ENCODE measurements around the gene MYMK. TPM values are rescaled to one million over a fixed set of nuclear protein-coding genes. Genes with fewer than 3 reads are reported as not detected.

Gene MYMK
- total and polyA plus RNA-seq, 2 of the 8 experiments (the other 6 are each of a cell fraction or from before 2014, with no cell fraction given): not detected

DNA sequence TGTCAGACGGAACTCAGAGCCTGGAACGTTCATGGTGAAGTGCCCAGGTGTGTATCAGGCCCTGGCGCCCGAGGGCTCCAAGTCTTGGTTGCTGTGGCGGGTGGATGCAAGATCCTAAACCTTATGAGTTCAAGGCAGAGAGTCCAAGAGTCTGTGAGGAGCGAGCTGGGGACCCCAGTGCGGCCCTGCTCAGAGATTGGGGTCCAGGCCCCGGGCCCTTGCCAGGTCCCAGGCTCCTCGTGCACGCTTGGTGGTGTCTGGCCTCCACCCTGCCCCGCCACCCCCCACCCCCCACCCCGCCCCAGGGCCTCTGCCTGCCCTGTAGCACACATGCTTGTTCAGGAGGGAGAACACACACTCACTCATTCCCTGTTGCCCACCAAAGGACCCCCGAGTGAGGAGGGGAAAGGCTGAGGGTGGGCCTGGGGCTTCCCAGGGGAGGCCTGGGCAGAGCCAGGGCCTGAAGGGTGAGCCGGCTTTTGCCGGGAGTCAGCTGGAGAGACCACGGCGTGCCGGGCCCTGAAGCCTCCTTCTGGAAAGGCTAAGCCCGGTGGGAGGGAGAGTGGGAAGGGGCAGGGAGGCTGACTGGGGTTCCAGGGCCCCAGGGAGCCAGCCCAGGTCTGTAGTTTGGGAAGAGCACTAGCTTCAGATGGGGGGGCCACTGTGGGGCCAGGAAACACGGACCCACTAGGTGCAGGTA is 47.3 kb upstream of the MYMK start:
- Histone ChIP-seq H3K14ac (ENCODE audit: insufficient read length) (no peak overlapping the region), H4K91ac (replicated peaks; ENCODE audit: insufficient read length, low read length) (no peak overlapping the region), H3K27me3 (replicated peaks in 1 of 4; ENCODE audit: control insufficient read depth in 3 of 4, extremely low read depth in 1 of 4, insufficient read depth in 3 of 4, low read length in 3 of 4) (0 out of 7 replicates have a peak, but pooled peaks cover 0 to 2% (median 0%) of the 10 kb centered on the region in 4 experiments), H3K23ac (ENCODE audit: insufficient read length) (no peak overlapping the region), H3K18ac (ENCODE audit: extremely low read depth, low read length) (no peak overlapping the region), H2BK20ac (ENCODE audit: low read length) (no peak overlapping the region), H3K23me2 (ENCODE audit: low read depth, low read length) (no peaks in the 10 kb centered on the region), H2AFZ (ENCODE audit: low read length) (no peak overlapping the region), H2BK15ac (ENCODE audit: low read length) (no peak overlapping the region), H4K5ac (ENCODE audit: insufficient read length, low read depth, low read length) (no peak overlapping the region), H3K79me1 (ENCODE audit: low read depth, low read length) (no peaks in the 10 kb centered on the region), H2BK5ac (ENCODE audit: low read depth, low read length) (no peak overlapping the region), H3K27ac (ENCODE audit: low read depth, low read length) (no peak overlapping the region), H3K4me2 (ENCODE audit: insufficient read depth in 1 of 2, low read depth in 2 of 2, low read length in 2 of 2) (no peak overlapping the region), H2AK5ac (ENCODE audit: low read depth, low read length) (no peak overlapping the region), H2BK120ac (replicated peaks; ENCODE audit: low read depth, low read length) (no peak overlapping the region), H4K20me1 (replicated peaks in 1 of 2; ENCODE audit: control insufficient read depth in 1 of 2, insufficient read depth in 2 of 2, low read length in 2 of 2) (no peaks in the 10 kb centered on the region), H3K36me3 (ENCODE audit: control insufficient read depth in 2 of 4, insufficient read depth in 4 of 4, low read length in 3 of 4) (no peaks in the 10 kb centered on the region), H4K8ac (ENCODE audit: extremely low read depth, insufficient read depth, low read length) (no peak overlapping the region), H2BK12ac (ENCODE audit: low read depth, low read length) (no peak overlapping the region), H3K4me3 (ENCODE audit: extremely low read depth in 1 of 4, insufficient read depth in 2 of 4, low read depth in 3 of 4, low read length in 4 of 4) (no peak overlapping the region), H3K4ac (replicated peaks; ENCODE audit: insufficient read length, low read depth, low read length) (no peak overlapping the region), H3K56ac (replicated peaks; ENCODE audit: insufficient read length, low read depth, low read length) (no peak overlapping the region), H3K9me3 (ENCODE audit: insufficient read depth in 2 of 2, low read depth in 1 of 2, low read length in 1 of 2) (no peaks in the 10 kb centered on the region), H3K79me2 (ENCODE audit: control insufficient read depth in 1 of 2, insufficient read depth in 2 of 2, low read length in 2 of 2) (no peaks in the 10 kb centered on the region), H3K4me1 (replicated peaks in 1 of 4; ENCODE audit: control insufficient read depth in 3 of 4, insufficient read depth in 4 of 4, low read length in 3 of 4) (no peaks in the 10 kb centered on the region; a peak in 5 of 7 replicates), H3K9ac (replicated peaks in 1 of 4; ENCODE audit: extremely low read depth in 1 of 4, low read depth in 3 of 4, low read length in 3 of 4) (no peak overlapping the region)
- ChIA-PET POLR2A (ENCODE audit: partially characterized antibody) (no interaction called here), CTCF (ENCODE audit: partially characterized antibody) (interaction anchor here (1.0 to 2.1 kb wide), 6 partner anchors 8 to 63 kb away, joined by 3 to 5 read pairs (median 4); no protein-coding TSS in a partner anchor)
- TF ChIP-seq JUN (IDR thresholded peaks at IDR 0.05; ENCODE audit: low read depth, low read length) (no peak), POLR2A (IDR thresholded peaks at IDR 0.05; ENCODE audit: control extremely low read depth in 1 of 2, low read depth in 2 of 2, low read length in 2 of 2) (no peak), SRF (IDR thresholded peaks at IDR 0.05; ENCODE audit: low read depth, low read length) (no peak), ASH2L (IDR thresholded peaks at IDR 0.05; ENCODE audit: low read length) (no peak), EZH2 (IDR thresholded peaks at IDR 0.05; ENCODE audit: low read depth, low read length, severe bottlenecking) (no peak), CEBPB (IDR thresholded peaks at IDR 0.05; ENCODE audit: low read depth, low read length) (no peak), TAF7 (optimal IDR thresholded peaks at IDR 0.05; ENCODE audit: borderline replicate concordance, low read depth, low read length) (no peak), RBBP5 (IDR thresholded peaks at IDR 0.05; ENCODE audit: borderline replicate concordance, low read depth, low read length) (no peak), KDM5A (IDR thresholded peaks at IDR 0.05; ENCODE audit: low read length) (no peak), SP1 (IDR thresholded peaks at IDR 0.05; ENCODE audit: low read depth, low read length) (no peak), TEAD4 (IDR thresholded peaks at IDR 0.05; ENCODE audit: low read depth, low read length) (no peak)
- TF ChIP-seq, protein P1, sequence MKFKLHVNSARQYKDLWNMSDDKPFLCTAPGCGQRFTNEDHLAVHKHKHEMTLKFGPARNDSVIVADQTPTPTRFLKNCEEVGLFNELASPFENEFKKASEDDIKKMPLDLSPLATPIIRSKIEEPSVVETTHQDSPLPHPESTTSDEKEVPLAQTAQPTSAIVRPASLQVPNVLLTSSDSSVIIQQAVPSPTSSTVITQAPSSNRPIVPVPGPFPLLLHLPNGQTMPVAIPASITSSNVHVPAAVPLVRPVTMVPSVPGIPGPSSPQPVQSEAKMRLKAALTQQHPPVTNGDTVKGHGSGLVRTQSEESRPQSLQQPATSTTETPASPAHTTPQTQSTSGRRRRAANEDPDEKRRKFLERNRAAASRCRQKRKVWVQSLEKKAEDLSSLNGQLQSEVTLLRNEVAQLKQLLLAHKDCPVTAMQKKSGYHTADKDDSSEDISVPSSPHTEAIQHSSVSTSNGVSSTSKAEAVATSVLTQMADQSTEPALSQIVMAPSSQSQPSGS (IDR thresholded peaks at IDR 0.05; ENCODE audit: low read length): no peak
- DNase-seq (ENCODE audit: low read depth in 1 of 2, low spot score in 2 of 2): no peak
- 93% methylated on average over 13 of the region's 20 CpGs; no CpG with 5 or more reads in 1 of the 2 experiments for WGBS, 2 experiments (ENCODE audit: extremely low coverage in 1 of 2, insufficient coverage in 1 of 2, insufficient read length in 1 of 2, insufficient replicate concordance in 2 of 2, low coverage in 1 of 2, low lambda C conversion rate in 2 of 2, missing lambda C conversion rate in 1 of 2)
- FAIRE-seq: no peak
